KBM-7 (cell line): ENCODE results near the gene IGFBP7.

ENCODE experiments used
- DNase-seq: peaks from one replicate; pipeline ENCODE4 v3.0.0-alpha.2; 2015
- in situ Hi-C: fragments of 300-500 bp; cut with MboI; formaldehyde crosslinking; loops from 2 replicates; pipeline ENCODE4 v1.14.3; 2020; ENCODE audit warnings: low sequenced_read_pairs, low pct_unique_long_range_greater_than_20kb, mixed read lengths

Gene IGFBP7

DNA sequence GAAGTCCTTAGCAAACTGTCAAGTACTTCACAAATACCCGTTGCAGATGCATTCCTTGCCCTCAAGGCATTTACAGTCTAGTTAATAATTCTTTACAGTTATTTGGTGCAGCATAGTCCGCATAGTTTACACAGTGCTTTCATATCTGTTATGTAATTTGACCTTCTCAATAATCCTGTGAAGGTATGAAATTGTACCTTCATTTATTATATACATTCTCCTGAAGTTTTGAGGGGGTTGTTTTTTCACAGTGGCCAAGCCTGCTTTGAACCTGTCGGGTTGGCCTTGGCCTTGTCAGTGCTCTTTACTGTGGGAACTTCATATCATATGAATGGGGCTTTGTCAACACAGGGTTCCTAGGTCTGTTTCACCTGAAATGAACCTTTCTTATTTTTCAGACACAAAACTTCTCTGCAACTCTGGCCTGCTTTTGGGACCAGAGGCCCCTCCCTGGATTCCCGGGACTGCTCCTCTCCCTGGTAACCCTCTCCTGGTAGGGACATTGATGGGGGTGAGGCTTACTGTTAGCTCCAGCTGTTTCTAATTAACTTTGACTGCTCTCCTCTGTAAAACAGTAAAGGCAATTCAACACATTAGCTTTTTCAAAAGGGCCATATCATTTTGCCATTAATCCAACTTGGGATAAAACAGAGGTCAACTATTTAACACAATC is 9.1 kb downstream of the IGFBP7 start:
- DNase-seq, result no peak
- in situ Hi-C loops, result no loop called here

DNA sequence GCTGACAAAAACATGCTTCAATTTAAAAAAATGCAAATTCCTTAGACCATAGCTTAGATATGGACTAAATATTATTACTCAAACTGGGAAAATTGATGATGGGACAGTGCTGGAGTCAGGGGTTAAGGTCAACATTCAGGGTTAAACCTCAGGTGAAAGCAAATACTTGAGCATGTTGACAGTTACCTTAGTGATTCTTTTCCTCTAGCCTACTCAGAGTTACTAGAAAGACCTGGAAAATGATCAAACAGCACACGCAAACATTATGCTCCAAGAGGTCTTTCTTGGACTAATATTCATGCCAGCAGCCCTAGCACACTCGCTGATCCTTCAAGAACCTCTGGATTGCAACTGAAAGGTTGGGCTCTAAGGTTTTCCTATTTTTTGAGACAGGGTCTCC is 10.8 kb downstream of the IGFBP7 start:
- in situ Hi-C loops, result no loop called here
- DNase-seq, result no peak

DNA sequence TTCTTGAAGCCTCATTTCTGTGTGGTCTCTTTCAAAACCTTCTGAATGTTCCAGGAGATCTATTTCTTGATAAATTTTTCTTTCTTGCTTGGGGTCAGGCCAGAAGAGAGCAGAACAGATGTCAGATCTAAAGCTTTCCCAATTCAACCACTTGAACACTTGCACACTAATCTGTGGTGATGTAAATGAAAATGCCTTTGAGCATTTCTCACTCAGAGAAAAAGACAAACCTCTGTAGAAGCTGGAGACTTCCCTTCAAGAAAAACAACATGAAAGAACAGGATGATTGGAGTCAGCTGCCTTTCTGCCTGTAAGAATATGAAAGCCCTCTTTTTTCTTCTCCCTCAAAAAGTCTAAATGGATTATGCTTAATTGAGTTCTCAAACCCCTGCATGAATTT is 11.2 kb downstream of the IGFBP7 start:
- no peak for DNase-seq
- in situ Hi-C loops, result no loop called here

DNA sequence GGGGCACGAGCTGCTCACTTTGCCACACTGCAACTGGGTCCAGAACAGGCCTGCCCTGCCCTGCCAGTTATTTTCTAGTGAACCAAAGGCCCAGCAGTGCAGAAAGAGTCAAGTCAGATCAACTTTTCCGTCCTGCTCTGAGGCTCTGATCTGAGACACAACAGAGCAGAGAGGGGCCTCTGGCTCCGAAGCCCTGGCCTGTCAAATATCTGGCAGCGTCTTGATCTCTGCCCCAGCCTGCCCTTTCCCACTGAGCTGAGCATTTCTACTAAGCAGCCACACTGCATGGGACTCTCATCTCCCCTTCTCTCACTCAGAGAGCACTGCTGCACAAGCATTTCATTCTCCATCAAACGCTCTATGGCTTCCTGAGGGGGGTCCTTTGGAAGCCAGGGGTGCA is 11.8 kb downstream of the IGFBP7 start:
- in situ Hi-C loops, result no loop called here
- no peak for DNase-seq

DNA sequence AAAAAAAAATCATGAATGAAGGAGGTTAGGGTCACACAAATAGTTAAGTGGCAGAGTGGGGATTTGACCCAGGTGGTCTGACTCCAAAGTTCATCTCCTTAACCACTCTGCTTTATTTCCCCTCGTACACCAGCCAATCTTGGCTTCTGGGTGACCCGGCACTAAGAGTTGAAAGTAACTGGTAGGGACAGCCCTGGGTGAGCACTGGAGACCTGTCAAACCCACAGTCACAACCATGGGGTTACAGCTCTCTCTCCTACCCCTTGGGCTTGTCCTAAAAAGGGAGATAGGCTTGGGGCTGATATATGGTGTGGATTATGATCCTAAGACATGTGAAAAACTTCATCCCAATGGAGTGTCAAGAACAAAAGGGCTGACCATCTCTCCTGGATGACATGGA is 12.5 kb downstream of the IGFBP7 start:
- no peak for DNase-seq
- in situ Hi-C loops, result no loop called here

DNA sequence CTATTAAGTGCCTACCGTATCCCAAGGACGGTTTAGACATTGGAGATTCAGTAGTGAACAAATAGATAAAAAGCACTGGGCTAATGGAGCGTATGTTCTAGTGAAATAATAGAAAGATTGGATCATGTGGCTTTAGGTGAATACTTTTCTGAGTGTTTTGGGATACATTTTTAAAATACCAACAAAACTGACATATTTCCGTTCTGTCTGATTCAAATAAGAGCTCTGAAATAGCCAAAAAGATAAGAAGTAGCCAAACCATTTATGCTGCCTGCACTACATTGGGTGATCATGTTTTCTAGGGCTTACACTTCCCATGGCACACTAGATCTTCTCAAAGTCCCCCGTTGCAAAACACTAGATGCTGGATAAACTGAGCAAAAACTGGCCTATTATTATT is 14.2 kb downstream of the IGFBP7 start:
- in situ Hi-C loops, result no loop called here
- no peak for DNase-seq

DNA sequence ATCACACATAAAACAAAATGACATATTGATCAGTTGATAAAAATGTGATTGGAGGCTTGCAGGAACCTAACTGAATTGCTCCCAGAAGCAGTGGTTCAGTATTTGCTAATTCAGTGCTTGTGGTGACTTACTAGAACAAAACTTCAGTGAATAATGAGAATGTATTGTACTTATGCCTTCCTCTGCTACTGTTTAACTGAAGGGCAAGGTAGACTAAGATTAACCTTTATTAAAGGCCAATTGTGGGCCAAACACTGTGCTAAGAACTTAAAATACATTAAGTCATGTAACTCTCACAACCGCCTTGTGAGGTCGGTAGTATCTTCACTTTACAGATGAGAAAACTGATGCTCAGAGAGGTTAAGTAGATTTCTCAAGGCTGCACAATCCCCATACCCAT is 14.9 kb downstream of the IGFBP7 start:
- in situ Hi-C loops, result no loop called here

DNA sequence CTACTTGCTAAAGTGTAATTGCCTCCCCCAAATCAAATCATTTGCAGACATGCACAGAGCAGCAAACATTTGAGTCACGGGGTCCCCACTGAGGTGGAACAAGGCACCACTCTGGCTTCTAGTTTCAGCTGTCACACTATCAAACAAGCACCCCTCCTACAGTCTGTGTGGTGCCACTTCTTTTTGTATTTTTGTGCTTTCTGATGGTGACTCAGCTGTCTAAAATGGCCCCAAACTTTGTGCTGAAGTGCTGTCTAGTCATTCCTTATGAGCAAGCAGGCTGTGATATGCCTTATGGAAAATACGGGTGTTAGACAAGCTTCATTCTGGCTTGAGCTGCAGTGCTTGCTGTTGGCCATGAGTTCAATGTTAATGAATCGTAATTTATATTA is 15.4 kb downstream of the IGFBP7 start:
- DNase-seq, result no peak
- in situ Hi-C loops, result no loop called here

More for the DNA sequence above, 14.9 kb downstream of the IGFBP7 start:
- no peak for DNase-seq

DNA sequence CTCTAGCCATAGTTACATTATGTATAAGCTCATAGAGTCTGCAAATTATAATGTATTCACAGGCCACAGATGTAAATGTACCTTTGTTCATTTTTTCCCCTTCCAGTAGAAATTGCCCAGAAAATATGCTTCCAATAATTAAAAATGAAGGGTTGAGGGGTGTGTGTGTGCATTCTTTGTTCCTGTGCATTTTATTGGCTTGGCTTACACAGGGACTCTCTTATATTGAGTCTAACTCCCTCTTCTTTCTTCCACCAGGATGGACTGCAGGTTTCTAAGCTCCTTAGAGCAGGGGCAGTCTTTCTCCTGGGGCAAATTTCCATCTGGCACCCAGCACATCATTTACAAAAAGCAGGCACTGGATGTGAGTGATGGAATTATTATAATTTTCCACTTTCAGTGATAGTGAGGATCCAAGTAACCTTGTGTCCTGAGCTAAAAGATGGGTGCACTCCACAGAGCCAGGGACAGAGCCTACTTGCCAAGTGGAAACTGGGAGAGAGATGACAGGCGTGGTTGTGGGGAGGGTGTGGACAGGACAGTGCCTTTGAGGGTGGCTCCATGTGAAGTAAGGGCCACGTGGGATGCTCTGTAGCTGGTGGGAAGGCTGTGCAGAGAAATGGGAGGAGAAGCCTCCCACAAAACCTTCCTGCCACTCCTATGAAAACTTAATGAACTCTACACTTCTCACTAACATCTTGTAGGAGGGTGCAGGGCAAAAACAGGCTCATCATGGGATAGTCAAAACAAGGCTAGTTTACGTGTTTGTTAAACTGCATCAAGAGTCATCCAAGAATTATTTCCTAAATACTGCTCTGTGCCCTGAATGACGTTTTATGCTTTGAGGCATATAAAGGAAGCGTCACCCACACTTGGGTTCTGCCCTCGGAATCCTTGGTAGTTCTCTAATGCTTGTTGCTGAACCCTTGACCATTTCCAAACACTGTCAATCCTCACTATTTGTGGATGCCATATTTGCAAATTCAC is 16.0 kb downstream of the IGFBP7 start:
- in situ Hi-C loops, result no loop called here
- no peak for DNase-seq

DNA sequence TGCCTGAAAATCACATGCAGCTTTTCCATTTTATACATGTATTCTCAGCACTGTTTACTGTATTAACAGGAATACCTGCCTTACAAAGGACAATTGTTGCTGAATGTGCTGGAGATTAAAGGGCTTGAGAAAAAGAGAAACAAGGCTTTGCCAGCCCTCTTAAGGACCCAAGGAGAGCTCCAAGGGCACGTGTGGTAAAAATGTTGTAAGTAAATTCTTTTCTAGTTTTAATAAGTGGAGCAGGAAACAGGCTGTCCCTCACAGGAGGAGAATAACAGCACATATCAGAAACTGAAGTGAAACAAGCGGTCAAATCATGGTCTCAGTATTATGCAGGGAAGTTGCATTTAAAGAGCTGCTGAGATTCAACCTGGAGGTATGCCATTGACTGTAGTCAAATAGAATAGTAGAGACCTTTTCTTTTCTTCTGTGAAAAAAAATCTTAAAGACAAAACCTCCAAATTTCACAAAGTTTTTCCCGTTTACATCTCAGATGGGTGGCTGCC is 18.5 kb downstream of the IGFBP7 start:
- DNase-seq, result no peak

DNA sequence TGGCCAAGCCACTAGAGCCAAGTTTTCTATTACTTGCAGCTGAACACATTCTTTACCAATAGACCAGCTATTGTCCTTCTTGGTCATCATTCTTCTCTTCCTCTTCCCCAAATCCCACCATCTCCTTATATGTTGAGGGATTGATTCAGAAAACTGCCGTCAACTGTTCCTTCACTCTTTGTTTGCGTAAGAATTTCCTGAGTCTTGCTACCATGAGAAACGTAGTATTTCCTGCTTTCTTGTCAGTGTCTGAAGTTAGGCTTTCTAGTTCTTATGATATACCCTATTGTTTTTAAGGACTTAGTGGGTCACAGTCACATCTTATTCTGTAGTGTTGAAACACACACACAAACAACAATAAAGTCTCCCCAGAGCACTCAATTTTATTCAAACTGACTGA is 20.1 kb downstream of the IGFBP7 start:
- in situ Hi-C loops, result no loop called here
- DNase-seq, result no peak

More for the DNA sequence above, 18.5 kb downstream of the IGFBP7 start:
- in situ Hi-C loops, result no loop called here

DNA sequence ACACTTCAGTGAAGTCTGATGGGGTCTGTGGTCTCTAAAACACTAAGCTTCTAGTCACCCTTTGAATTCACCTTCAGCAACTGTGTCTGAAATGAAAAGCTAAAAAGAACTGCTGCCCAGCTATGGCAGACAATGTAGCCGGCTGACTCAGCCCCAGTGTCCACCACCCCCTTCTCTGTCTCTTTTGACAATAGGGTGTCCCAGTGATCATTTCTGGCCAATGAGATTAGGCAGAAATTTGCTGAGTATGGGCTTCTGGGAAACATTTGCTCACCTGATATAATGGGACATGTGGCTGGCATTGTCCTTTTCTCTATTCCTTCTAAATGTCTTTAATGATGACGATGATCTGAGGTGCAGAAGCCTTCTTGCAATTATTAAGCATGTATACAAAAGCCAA is 20.6 kb downstream of the IGFBP7 start:
- no peak for DNase-seq
- in situ Hi-C loops, result no loop called here

DNA sequence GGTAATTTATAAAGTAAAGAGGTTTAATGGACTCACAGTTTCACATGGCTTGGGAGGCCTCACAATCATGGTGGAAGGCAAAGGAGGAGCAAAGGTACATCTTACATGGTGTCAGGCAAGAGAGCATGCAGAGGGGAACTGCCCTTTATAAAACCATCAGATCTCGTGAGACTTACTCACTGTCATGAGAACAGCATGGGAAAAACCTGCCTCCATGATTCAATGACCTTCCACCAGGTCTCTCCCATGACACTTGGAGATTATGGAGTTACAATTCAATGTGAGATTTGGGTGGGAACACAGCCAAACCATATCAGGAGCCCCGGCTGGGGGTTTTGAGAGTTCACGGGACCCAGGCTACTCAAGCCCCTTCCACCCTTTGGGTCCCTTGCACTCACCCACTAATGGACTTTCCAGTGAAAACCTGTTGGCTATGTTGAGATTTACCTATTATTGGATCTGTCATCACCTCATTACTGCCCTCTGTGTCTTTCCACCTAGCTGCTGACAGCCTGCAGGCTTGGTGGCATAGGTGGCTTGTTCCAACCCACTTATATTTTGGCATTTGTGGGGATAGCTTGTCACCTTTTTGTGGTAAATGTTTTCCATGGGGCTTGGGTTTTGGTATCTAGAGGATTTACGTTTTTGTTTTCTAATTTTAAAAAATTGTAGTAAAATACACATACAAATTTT is 24.0 kb downstream of the IGFBP7 start:
- no peak for DNase-seq
- in situ Hi-C loops, result no loop called here

DNA sequence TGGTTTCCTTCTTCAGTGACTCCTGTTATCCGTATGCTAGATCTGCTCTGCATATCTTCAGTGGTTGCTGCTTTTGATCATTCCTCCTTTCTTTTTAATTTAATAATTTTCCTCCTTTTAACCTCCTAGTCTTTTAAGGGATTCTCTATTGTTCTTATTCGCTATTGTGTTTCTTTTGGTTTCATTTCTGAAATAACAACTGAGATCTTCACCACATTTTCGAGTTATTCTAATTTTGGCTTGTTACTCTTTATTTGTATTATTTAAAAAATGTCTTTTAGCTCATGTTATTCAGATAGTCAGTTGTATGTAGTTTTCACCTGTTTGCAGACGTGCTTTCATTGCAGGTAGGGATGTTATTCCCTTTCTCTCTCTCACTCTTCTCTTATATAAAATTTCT is 24.9 kb downstream of the IGFBP7 start:
- in situ Hi-C loops, result no loop called here
- no peak for DNase-seq

DNA sequence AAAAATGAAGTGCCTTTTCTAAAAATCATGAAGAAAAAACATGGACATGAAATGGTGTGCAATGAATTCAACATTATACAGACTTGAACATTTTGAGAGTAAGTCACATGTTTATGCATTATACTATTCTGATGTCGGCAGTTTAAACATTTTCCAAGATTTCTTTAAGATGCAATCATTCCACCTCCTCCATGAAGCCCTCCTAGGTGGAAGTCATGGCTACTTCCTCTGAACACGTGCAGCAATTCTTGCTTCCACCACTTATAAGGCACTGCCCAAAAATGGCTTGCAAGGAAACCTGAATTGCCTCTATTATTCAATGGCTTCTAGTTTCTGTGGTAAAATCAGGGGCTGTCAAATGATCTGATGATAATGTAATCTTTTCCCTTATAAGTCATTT is 25.8 kb downstream of the IGFBP7 start:
- in situ Hi-C loops, result no loop called here
- DNase-seq, result no peak

DNA sequence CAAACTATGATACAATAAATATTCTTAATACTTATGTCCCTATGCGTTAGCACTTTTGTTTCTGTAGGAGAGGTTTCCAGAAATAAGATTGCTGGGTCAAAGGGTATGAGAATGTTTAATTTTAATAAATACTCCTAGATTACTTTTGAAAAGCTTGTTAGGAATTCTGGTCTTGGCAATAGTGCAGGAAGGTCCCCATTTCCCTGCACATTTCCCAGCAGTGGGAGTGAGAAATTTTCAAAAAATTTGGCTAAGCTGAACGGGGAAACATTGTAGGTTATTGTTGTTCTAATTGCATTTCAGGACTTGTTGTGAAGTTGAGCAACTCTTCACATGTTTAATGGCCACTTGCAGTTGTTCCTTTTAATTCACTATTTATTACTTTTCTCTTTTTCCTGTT is 27.1 kb downstream of the IGFBP7 start:
- DNase-seq, result no peak
- in situ Hi-C loops, result no loop called here

DNA sequence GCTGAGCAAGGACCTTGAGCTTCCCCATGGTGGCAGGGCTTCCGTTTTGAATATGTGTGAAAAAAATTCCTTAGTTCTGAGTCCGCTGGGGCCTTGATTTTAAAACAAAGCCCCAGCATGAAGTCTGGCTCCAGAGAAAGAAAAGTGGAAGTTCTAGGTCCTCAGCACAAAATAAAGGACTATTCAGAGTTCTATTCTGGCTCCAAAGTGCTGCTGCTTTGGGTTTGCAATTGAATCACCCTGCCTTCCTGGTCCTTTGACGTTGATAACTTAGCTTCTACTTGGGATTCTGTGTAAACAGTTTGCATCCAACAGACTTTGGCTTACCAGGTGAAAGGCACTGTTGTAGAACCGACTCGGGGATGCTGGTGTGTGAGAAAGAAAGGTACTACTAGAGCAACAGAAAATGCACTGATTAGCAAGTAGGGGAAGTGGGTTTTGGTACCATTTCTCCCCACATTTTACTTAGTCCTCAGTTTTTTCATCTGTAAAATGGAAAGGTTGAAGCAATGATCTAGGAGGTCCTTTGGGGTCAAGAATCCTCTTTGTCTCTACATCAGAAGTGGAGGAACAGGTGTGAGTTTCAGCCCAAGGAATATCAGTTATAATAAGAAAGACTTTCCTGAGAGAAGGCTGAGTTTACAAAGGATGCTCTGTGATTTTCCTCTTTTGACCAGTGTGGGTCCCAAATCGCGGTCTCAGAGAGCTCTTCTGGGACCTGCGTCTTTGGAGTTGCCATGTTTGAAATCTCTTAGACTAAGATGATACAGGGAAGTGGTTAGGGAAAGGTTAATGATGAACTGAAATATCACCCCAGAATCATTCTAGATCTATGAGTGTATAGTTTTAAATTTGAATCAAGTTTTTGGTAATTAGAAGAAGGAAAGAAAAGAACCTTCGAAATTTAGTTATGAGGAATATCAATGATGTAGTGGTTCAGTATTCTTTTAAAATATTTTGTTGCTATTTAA is 28.2 kb downstream of the IGFBP7 start:
- no peak for DNase-seq
- in situ Hi-C loops, result no loop called here

DNA sequence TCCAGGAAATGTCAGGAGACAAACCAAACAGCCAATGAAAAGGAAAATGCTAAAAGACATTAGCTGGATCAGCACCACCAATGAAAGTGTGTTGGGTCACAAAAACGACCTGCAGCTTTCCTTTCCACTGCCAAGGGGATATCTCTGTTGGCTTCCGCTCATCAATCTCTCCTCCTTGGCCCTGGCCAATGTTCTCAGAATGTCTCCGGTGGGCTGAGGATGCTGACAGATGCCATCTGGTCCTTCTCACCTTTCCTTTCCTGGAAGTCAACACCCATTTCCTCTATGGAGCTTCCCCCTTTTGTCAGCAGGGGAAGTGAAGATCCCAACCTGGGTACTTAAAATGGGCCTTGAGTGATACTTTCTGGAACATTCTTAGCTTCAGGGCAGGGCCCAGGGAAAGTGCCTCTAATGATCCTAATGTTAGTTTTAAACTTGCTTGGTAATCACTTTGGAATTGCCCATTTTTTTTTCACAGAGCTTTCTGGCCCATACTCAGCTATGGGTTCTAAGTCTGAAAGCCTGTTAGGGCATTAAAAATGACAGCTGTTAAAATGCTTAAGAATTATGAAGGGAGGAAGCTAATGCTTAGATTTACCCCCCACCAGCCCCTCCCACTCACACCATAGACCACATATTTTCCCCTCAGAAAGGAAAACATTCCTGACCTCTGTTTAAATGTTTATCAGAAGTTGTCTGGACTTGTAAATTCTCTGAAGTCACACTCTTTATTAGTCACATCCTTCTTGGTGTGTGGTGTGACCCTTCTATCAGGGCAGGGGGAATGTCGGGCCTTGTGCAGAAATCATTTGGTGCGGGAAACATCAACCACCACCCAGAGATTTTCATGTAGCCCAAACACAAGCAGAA is 29.2 kb downstream of the IGFBP7 start:
- in situ Hi-C loops, result no loop called here
- no peak for DNase-seq
